SH-SY5Y (cell line): ENCODE measurements around the gene TRIM71.

Source experiments
- GATA2 ChIP-seq: IDR thresholded peaks from 2 replicates; pipeline ENCODE4 v1.6.1; 2011; ENCODE audit warnings: mild to moderate bottlenecking, low read depth, low read length
- GATA3 ChIP-seq: IDR thresholded peaks from 2 replicates; pipeline ENCODE4 v1.6.1; 2011; ENCODE audit warnings: low read depth, mild to moderate bottlenecking, low read length, moderate library complexity

DNA sequence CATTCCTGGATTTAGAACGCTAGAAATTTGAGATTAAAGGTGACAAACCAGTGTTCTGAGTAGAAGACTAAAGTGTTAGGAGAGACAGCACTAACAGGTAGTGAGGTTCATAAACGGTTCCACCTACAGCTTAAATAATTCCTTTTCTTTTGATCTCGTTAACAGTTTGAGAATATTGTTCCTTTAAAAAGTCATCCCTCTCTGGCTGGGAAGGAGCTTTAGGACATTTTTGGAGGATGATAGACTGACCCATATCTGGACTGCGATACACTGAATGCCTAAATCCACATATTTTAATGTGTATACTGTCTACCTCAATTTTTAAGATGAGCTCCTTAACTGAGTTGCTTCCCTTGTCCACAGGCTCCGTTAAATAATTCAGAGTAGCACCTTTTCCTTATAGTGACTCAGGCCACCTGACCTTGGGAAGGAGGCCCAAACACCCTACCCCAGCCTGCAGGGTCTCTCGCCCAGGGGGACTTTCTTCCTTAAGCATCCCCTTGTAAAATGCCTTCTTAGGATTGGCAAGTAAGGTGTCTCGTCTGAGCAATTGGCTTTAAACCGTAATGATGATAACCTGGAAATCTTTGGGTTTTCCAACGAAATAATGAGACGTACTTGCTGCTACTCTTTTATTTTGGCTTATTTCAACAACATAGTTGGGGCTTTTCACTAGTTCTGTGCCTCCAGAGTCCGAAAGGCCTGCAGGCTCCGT is 3.3 kb downstream of the TRIM71 start:
- TF ChIP-seq GATA2 (no peak), GATA3 (no peak)
